K562 (cell line): ENCODE measurements around the gene DYRK2.

Source experiments
- FOXM1 ChIP-seq, 2 experiments: fragments of 450-650 bp in 1 of 2; sonication (generic) in 1 of 2; formaldehyde crosslinking in 1 of 2; IDR thresholded peaks; 2 replicates each; pipeline versions ENCODE4 v1.6.1 to v1.9.0; 2017 to 2022; ENCODE audit warnings: low read depth in 2 of 2, mild to moderate bottlenecking in 2 of 2, missing genetic modification reagents in 1 of 2, moderate library complexity in 1 of 2
- KAT7 ChIP-seq: sonication (generic); formaldehyde crosslinking; IDR thresholded peaks from 2 replicates; pipeline ENCODE4 v1.8.0; 2022; ENCODE audit warnings: missing genetic modification reagents, mild to moderate bottlenecking, borderline replicate concordance
- KAT8 ChIP-seq: fragments of 450-650 bp; IDR thresholded peaks from 2 replicates; pipeline ENCODE4 v1.6.1; 2016; ENCODE audit warnings: low read depth, mild to moderate bottlenecking
- RAD21 ChIP-seq, 2 experiments: fragments of 250-450 bp in 1 of 2; fragments of 450-650 bp in 1 of 2; sonication (Bioruptor Pico) in 1 of 2; formaldehyde crosslinking in 1 of 2; IDR thresholded peaks in 1 of 2; conservative IDR thresholded peaks in 1 of 2; 2 replicates each; pipeline versions ENCODE4 v1.4.0 to v1.8.0; 2020 to 2022; ENCODE audit warnings: mild to moderate bottlenecking in 2 of 2, moderate library complexity in 1 of 2
- RFX5 ChIP-seq: IDR thresholded peaks from 2 replicates; pipeline ENCODE4 v1.6.1; 2011; ENCODE audit warnings: low read depth, mild to moderate bottlenecking, improper control_type of control experiment, low read length
- SP1 ChIP-seq: sonication (generic); formaldehyde crosslinking; IDR thresholded peaks from 2 replicates; pipeline ENCODE4 v1.8.1; 2022; ENCODE audit warnings: mild to moderate bottlenecking, missing genetic modification reagents
- TARDBP ChIP-seq: fragments of 450-650 bp; IDR thresholded peaks from 2 replicates; pipeline ENCODE4 v1.6.1; 2016

DNA sequence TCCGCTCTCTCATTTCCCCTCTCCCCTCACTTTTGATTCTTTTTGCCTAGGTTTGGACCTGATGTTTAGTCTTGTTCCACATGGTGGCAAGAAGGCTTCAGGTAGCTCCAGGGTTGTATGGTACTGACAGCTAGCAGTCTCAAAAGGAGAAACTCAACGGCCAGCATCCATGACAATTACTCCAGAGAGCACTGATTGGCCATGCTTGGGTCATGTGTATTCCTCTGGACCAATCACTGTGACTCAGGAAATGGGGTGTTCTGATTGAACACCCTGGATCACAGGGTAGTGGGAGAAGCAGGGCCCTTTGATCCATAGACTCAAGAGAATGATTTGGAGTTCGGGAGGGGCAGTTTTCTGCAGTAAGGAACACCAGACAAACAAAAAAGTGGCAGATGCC is 45.3 kb downstream of the DYRK2 start:
- TF ChIP-seq KAT8 (no peak), RFX5 (no peak), FOXM1 (IDR thresholded peaks at IDR 0.05; ENCODE audit: low read depth) (no peak), FOXM1 (CRISPR knock-in tag; IDR thresholded peaks at IDR 0.05; ENCODE audit: low read depth) (no peak), TARDBP (no peak), SP1 (no peak), RAD21 (CRISPR knock-in tag; conservative IDR thresholded peaks at IDR 0.05 in 1 of 2, IDR thresholded peaks at IDR 0.05 in 1 of 2) (no peak), KAT7 (CRISPR knock-in tag) (no peak)
